Left ventricle myocardium superior (tissue), 1 donor: ENCODE measurements around the gene TMEM221. TPM values are rescaled to one million over a fixed set of nuclear protein-coding genes. Genes with fewer than 3 reads are reported as not detected.
A peak's percentile ranks its signal among the peaks of the same experiment; 100 is the strongest.

Experiments
- ATAC-seq: fragments of 200-7000 bp; cut with Tn5 transposase; one replicate; pipeline ENCODE4 v1.9.1; 2020; ENCODE audit warnings: mild to moderate bottlenecking, moderate library complexity
- DNase-seq: peaks from one replicate; pipeline ENCODE4 v3.0.0-alpha.2; 2020
- intact Hi-C: fragments of 100-400 bp; cut with micrococcal nuclease; formaldehyde crosslinking; loops from one replicate; pipeline ENCODE4 v1.11.0; 2022
- total RNA-seq: library from RNA; stranded (reverse); fragmentation: NEBNext Ultra II Directional; extraction: Animal tissue kit (Norgen Biotek cat#: 25700); gene quantifications from one replicate; pipeline ENCODE4 v1.2.1, GENCODE V29; 2021
- donor health status: DM: no; HTN: yes; CAD: no; lungs with severe emphysema.

The TMEM221 gene
- total RNA-seq, 1 donor from 2014 or later: not detected

DNA sequence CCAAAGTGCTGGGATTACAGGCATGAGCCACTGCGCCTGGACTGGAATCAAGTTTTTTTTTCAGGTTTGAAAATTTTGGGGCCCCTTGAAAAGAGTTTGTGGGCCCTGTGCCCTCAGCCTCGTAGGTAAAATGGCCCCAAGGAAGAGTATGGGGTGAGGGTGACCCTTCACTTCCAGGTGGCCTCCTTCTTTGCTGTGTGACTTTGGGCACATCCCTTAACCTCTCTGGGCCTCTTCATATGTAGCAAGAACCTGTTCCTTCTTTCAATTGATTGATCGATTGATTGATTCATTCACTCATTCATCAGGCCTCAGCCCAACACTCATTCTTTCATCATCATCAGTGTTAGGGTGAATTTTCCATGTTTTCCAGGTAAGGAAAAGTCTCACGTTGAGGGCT, 3.4 kb upstream of the TMEM221 start:
- intact Hi-C loops: no loop called here
- no peak for ATAC-seq
- DNase-seq: no peak

DNA sequence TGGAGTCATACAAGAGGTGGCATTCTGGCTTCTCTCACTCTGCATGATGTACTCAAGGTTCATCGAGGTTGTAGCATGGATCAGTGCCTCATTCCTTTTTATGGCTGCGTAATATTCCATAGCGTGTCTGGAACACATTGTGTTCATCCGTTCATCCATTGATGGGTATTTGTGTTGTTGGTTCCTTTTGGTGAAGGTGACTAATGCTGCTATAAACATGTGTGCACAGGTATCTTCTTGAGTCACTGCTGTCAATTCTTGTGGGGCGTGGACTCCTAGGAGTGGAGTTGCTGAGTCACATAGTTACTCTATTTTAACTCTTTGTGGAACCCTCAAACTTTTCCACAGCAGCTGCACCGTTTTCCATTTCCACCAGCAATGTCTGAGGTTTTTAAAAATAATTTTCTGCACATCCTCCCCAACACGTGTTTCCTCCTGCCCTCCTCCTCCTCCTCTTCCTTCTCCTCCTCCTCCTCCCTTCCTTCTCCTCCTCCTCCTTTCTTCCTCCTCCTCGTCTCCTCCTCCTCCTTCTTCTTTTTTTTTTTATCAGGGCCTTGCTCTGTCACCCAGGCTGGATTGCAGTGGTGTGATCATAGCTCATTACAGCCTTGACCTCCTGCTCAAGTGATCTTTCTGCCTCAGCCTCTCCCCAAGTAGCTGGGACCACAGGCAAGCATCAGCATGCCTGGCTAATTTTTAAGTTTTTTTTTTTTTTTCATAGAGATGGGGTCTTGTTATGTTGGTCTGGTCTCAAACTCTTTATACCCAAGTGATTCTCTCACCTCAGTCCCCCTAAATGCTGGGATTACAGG, 2.0 kb upstream of the TMEM221 start:
- ATAC-seq (no peak), DNase-seq (no peak)
- intact Hi-C loops: no loop called here

DNA sequence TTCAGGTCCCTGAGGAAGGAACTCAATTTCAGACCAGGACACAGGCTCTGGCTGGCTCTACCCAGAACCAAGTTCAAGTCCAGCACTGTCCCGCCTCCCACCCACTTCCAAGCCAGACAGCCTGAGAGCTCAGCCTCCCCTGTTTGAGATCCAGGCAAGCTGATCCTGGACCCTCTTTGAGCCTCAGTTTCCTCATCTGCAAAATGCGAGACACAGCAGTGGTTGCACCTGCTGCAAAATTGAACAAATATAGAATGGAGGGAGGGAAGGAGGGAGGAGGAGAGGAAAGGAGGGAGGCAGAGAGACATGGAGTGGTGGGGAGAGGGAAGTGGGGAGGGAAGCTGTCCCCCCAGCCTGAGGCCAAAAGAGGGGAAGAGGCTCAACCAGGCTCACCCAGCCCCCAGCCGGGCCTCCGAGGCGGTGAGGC, 751 bp downstream of the TMEM221 start:
- ATAC-seq (no peak), DNase-seq (no peak)
- intact Hi-C loops: no loop called here

DNA sequence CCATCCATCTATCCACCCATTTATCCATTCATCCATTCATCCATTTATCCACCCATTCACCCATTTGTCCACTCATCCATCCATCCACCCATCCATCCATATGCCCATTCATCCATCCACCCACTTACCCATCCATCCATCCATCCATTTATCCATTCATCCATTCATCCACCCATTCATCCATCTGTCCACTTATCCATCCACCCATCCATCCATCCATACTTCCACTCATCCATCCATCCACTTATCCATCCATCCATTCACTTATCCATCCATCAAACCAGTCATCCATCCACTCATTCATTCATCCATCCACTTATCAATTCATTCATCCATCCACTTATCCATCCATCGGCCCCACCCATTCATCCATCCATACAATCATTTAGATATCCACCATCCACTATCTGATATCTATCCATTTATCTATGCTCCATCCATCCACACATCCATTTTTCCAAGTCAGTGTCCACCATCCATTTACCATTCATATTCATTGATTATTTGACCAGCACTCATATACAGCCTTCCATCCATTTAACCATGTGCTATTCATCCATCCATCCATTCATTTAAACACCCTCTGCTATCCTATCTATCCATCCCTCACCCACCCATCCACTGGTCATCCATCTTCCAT, 2.8 kb downstream of the TMEM221 start:
- DNase-seq (no peak), ATAC-seq (no peak)
- intact Hi-C loops: no loop called here

DNA sequence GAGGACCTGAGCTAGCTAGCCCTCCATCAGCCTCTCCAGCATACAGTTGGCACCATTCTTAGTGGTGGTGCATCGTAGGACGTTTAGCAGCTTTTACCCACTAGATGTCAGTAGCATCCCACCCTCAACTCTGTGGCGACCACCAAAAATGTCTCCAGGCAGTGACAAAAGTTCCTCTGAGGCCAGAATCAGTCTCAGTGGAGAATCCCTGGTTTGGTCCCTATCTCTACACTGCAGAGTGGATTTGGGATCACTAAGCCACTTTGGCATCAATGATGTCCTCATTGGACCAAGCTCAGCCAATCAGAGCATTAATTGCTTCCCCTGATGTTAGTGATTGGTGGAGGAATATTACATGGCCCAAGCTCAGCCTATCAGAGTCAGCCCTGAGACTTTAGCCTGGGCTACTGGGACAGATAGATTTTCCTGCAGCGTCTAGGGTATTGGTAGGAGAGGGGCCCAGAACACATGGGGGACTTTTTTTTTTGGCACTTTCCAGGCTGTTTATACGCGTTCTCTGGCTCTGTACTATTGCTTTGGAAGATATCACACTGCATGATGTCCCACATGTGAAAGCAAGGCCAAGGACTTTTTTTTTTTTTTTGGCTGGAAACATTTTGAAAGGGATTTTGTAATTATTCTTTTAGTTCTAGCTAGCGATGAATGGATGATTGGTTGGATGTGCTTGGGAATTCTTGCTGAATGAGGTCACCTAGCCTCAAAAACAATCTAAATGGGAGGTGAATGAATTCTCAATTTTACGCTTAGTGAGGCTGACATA, 7.0 kb downstream of the TMEM221 start:
- ATAC-seq (peak; percentile 31), DNase-seq (no peak)
- intact Hi-C loops: no loop called here

DNA sequence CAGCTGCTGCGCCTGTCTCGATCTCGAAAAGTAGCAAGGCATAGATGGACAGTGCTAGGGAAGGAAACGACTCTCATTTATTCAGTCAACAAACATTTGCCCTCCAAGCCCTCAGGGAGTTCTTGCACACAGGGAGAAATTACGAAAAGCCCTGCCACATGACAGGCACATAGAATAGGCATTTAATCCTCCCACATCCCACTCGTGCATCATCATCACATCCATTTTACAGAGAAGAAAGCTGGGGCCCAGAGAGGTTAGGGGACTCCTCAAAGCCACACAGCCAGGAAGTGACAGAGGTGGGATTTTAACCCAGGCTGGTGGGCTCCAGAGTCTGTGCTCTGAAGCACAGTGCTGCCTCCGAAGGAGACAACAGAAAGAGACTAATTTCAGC, 11.6 kb downstream of the TMEM221 start:
- DNase-seq (no peak), ATAC-seq (no peak)
- intact Hi-C loops: no loop called here

DNA sequence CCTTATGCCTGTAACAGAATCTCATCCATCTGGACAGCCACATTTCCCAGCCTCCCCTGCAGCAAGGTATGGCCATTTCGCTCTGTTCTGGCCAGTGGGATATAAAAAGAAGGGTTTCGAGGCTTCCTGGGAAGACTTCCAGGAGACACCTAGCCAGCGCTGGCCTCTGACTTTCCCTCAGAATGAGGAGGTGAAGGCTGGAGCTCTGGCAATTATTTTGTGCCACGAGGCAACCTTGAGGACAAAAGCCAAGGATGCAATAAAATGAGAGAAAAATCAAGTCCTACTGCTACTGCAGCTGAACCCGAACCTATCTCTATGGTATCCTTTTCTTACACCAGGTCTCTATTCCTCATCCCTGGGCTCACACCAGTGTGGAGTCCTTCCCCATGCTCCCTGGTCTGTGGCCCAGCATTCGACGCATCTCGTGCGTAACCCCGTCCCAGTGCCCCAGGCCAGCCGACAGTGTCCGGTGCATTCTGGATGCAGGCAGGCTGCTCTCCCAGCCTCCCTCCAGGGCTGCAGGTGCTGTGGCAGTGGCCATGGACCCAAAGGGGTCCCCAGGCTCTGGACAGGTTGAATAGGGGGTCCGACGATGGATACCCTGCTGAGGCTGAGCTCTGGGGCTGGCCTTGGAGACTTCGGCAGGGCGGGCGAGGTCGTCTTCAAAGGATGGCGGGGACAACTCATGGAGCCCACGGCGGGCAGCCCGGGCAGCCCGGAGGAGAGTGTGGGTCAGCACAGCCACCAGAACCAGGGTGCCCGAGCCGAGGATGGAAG, 12.2 kb downstream of the TMEM221 start:
- DNase-seq: no peak
- intact Hi-C loops: no loop called here
- ATAC-seq: no peak

GRCh38 chr19:17435218-17435617, 13.2 kb downstream of the TMEM221 start:
- ATAC-seq (no peak), DNase-seq (no peak)
- intact Hi-C loops: no loop called here

GRCh38 chr19:17431417-17431816, 17.1 kb downstream of the TMEM221 start:
- ATAC-seq (no peak), DNase-seq (no peak)
- intact Hi-C loops: no loop called here

DNA sequence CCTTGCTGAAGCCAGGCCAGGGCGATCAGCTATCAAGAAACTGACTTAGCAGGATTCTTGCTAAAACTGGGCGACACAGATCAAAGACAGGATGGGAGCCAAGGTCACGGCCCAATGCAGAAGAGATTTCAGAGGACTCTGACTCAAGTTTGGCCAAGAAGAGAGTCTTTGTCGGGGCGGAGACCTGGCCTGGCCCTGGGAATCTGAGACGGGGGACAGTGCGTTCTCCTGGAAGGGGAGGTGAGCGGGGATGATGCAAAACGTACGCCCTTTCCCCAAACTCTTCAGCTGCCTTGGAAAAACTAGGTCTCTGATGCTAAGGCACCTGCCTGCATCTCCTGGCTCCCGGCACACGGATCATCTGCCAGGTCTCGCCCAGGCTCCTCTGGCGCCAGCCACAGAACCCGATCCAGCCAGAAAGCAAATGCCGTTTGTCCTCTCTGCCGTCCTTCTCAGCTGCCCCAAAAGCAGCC, 18.8 kb downstream of the TMEM221 start:
- intact Hi-C loops: no loop called here

DNA sequence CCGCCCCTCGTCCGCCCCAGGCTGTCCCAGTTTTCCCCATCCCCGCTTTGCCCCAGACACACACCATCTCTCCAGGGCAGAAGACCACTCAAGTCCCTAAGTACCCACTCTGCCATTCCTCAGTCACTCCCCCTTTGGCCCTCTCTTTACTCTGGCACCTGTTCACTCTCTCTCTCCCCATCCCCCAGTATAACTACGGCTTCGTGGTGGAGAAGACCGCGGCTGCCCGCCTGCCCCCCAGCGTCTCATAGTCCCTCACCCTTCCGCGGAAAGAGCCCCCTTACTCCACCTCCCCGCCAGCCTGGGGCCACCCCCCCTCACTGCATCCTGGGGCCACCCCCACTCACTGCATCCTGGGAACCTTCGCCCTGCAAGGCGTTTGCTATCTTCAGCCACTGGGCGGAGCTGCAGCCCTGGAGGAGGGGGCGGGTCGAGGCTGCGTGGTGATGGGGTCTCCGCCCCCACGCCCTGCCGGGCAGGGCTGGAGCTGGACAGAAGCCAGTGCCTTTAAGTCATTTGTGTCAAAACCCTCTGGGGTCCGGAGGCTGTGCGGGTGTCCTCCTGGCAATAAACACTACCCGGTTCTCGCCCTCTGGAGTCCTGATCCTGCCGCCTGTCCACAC, 23.6 kb downstream of the TMEM221 start:
- intact Hi-C loops: no loop called here
- ATAC-seq (peak; percentile 40), DNase-seq (peak; percentile 50)

More for the DNA sequence above, 18.8 kb downstream of the TMEM221 start:
- ATAC-seq: no peak
- no peak for DNase-seq

GRCh38 chr19:17423429-17424208, 24.8 kb downstream of the TMEM221 start:
- DNase-seq: no peak
- intact Hi-C loops: no loop called here
- no peak for ATAC-seq

- ATAC-seq (no peak), DNase-seq (no peak)
- intact Hi-C loops: no loop called here
Observed at GRCh38 chr19:17421942-17422341, 26.5 kb downstream of the TMEM221 start.

- intact Hi-C loops: no loop called here
- peak; percentile 40 for ATAC-seq
- peak; percentile 52 for DNase-seq
Observed at GRCh38 chr19:17420475-17420924, 28.0 kb downstream of the TMEM221 start.

DNA sequence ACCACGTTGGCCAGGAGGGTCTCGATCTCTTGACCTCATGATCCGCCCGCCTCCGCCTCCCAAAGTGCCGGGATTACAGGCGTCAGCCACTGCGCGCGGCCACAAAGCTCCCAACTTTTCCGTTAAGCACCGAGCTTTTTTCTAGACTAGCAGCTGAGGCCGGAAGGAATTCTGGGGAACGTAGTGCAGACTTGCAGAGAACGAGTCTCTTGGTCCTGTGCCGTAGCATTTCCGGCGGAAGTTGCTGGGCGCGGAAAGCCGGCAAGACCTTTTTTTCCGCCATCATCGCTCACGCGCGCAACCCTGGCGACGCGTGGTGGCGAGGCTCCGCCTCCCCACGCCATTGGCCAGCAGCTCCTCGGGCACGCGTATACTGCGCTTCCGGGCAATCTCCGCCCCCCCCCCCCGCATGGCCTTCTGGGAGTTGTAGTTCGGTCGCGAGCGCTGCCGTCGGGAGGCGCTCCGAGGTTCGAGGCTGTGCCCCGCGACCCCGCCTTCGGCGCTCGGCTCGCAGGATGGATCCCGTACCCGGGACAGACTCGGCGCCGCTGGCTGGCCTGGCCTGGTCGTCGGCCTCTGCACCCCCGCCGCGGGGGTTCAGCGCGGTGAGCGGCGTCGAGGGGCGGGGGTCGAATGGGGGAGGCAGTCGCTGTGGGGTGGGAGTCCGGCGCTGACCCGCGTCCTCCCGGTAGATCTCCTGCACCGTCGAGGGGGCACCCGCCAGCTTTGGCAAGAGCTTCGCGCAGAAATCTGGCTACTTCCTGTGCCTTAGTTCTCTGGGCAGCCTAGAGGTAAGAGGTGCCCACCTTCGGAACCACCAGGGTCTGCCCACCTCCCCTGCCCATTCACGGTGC, 28.6 kb downstream of the TMEM221 start, which contains the start of gene MVB12A:
Gene MVB12A (plus strand): TSS at position 427 of the 854 bp plus-strand sequence. CDS start 89 bp downstream, at position 516.
- peak; percentile 99 for ATAC-seq
- intact Hi-C loops: no loop called here

GRCh38 chr19:17419154-17419620, 29.3 kb downstream of the TMEM221 start:
- intact Hi-C loops: no loop called here
- DNase-seq: no peak
- ATAC-seq: no peak

More for the DNA sequence above, 28.6 kb downstream of the TMEM221 start, which contains the start of gene MVB12A:
- peak; percentile 98 for DNase-seq

GRCh38 chr19:17418710-17419109, 29.8 kb downstream of the TMEM221 start:
- intact Hi-C loops: no loop called here

More at GRCh38 chr19:17418710-17419109, 29.8 kb downstream of the TMEM221 start:
- ATAC-seq (no peak), DNase-seq (no peak)
